GM19035 (cell line): ENCODE results near the gene PSORS1C1.
"Not testable (repeated sequence)": the region's sequence is repeated elsewhere in the genome, so short reads cannot be mapped to it uniquely, and the experiment has no call there.

Experiments
- ATAC-seq: cut with Tn5 transposase; IDR thresholded peaks from one replicate; pipeline ENCODE4 v1.9.1; 2021; ENCODE audit not compliant: unreplicated experiment

Gene PSORS1C1

GRCh38 chr6:31114541-31114878 lies at the start of gene PSORS1C1:
PSORS1C1 (plus strand) TSS chr6:31114800; CDS start chr6:31129633, 14,833 bp downstream.
- ATAC-seq: no peak

DNA sequence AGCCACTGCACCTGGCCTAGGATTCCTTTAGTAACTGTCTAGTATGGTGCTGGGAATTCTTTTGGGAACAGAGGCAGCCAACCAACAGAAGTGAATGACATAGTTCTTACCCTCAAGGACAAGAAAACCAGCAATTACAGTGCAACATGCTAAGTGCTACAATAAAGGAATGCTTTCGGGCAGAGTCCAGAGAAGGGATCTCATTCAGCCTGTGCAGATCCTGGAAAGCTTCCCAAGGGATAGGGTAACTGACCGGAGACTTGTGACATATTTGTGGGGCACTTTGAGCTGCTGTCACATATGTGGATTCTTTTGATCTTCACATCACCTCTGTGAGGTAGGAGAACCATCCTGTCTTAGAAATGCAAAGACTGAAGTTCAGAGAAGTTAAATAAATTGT lies 49.0 kb upstream of the PSORS1C1 start:
- ATAC-seq: no peak

DNA sequence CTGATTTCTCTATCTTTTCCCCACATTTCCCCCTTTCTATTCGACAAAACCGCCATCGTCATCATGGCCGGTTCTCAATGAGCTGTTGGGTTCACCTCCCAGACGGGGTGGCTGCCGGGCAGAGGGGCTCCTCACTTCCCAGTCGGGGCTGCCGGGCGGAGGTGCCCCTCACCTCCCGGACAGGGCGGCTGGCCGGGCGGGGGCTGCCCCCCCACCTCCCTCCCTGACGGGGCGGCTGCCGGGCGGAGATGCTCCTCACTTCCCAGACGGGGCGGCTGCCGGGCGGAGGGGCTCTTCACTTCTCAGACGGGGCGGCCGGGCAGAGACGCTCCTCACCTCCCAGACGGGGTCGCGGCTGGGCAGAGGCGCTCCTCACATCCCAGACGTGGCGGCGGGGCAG lies 47.6 kb upstream of the PSORS1C1 start:
- not testable (repeated sequence) for ATAC-seq

DNA sequence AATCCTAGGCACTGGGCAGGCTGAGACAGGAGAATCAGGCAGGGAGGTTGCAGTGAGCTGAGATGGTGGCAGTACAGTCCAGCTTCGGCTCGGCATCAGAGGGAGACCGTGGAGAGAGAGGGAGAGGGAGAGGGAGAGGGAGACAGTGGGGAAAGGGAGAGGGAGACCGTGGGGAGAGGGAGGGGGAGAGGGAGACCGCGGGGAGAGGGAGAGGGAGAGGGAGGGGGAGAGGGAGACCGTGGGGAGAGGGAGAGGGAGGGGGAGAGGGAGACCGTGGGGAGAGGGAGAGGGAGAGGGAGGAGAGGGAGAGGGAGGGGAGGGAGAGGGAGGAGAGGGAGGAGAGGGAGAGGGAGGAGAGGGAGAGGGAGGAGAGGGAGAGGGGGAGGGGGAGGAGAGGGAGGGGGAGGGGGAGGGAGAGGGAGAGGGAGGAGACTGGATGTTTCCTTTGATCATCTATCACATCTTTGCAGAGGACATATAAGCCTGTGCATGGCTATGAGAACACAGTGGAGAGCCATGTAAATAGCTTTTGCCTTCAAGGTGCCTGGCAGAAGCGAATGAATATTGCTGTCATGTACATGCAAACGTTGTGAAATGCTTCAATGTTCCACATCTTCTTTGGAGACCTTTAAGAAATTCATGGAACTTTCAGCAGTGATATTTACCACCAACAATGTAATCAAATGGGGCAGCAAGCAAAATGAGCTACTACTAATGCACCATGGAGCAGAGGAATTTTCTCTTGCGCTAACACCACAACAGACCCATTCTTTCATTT lies 46.5 kb upstream of the PSORS1C1 start:
- ATAC-seq: not testable (repeated sequence)

DNA sequence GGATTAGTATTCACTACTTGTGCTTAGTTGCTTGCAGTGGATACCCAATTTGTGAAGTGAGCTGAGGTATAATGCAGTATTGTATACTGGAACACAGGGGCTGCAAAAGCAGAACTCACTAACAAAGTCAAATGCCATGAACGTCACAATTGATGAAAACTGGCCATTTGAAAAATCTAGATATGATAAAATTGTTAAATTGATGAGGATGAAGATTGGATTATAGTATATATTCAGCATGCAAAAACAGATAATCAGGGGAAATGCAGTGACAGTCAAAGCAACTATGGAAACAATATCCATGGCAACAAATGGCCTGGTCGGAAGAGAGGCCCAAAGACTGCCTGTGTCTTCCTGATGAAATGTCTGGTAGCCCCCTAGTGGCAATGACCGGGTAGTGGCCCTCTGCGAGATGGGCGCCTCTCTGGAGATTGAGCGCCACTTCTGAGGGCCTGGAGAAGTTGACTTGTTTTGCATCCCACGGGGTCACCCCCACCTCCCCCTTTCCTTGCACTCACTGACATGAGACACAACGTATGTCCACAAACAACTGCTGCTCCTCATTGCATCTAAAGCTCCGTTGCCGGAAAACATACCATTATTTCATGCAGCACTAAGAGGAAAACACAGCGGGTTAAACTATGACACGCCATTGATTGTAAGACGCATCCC lies 45.8 kb upstream of the PSORS1C1 start:
- ATAC-seq: peak; percentile 76

GRCh38 chr6:31070711-31071197 lies 43.8 kb upstream of the PSORS1C1 start:
- ATAC-seq: no peak

DNA sequence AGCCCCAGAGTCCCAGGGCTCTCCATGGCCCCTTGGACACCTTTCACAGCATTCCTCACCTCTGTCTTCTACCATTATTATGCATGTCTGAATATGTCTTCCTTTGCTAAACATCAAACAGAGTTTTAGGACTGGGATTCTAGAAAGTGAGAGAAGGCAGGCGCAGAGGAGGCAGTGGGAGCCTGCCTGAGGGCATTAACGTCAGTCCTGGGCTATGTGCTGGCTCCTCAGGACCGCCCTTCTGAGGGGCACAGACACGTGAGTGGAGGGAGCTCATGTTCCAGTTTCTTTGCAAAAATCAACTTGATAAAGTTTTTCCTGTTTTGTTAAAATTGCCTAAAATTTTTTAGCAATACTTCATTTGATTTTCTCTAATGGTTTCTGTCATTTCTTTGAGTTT lies 40.2 kb upstream of the PSORS1C1 start:
- ATAC-seq: no peak

DNA sequence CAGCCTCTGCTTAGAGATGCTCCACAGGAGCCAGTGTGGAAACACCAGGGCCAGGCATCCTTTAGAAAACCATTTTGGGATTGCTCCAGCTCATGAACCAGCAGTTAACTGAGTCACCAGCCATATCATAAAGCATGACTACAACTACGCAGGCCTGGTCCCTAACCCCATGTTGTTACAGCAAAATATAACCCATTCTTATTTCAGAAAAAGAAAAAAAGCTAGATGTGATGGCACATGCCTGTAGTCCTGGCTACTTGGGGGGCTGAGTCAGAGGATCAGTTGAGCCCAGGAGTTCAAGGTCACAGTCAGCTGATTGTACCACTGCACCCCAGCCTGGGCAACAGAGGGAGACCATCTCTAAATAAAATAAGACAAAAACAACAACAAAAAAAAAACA lies 39.1 kb upstream of the PSORS1C1 start:
- no peak for ATAC-seq

GRCh38 chr6:31076611-31077010 lies 38.0 kb upstream of the PSORS1C1 start:
- no peak for ATAC-seq

DNA sequence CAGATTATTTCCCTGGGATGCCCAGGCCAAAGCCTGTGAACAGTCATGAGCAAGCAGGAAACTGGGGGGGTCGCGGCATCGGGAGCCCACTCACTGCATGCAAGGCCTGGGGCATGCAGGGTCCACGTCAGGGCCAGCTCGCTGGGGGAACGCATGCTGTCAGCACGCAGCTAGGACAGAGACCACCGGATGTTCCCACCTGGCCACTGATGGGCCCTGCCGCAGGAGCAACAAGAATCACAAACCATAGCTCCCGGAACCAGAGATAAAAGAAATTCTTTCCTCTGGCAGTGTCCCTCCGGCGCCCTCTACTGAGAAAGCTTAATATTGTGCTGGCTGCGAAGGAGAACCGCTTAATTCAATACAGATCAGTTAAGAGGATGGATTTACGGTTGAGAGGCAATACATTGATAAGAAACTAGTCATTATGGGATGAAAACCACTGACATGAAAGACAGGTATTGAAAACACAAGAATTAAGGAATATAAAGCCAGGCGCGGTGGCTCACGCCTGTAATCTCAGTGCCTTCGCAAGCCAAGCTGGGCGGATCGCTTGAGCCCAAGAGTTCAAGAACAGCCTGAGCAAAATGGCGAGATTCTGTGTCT lies 34.8 kb upstream of the PSORS1C1 start:
- no peak for ATAC-seq

DNA sequence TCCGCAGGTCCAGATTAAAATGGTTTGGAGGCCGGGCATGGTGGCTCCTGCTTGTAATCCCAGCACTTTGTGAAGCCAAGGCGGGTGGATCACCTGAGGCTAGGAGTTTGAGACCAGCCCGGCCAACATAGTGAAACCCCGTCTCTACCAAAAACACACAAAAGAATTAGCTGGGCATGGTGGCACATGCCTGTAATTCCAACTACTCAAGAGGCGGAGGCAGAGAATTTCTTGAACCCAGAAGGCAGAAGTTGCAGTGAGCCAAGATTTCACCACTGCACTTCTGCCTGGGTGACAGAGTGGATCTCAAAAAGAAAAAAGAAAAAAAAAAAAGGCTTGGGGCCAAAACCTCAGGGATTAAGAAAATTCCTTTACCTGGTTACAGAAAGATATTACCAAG lies 32.7 kb upstream of the PSORS1C1 start:
- ATAC-seq: no peak

- no peak for ATAC-seq
Observed at GRCh38 chr6:31083742-31084354, 30.8 kb upstream of the PSORS1C1 start.

DNA sequence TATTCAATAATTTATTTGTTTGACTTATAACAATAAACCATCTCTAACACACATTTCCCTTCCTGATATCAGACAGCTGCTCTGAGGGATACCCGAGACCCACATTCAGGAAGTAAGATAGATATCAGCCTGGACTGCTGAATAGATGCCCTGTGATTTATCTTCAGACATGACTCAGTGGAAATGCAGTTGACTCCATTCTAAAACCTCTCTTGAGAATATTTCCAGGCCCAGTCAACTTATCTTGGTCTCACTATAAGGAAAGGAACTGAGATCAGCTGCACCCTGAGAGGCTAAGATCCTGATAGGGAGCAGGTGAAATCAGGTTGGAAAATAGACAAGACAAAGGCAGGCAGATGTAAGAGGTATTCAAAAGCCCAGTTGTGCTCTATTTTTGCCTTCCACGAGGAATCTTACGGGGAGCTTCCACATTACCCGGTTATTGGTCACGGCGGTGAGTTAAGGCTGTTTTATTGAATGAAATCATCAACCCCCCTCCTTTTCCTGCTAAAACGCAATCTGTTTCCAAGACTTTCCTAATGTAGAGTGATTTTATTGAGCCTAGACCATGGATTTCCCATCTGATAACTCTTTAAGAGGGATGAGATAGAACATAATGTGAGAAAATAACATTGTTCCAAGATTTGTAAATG lies 27.7 kb upstream of the PSORS1C1 start:
- ATAC-seq: no peak

- peak; percentile 56 for ATAC-seq
Observed at GRCh38 chr6:31087494-31088089, 27.0 kb upstream of the PSORS1C1 start.

DNA sequence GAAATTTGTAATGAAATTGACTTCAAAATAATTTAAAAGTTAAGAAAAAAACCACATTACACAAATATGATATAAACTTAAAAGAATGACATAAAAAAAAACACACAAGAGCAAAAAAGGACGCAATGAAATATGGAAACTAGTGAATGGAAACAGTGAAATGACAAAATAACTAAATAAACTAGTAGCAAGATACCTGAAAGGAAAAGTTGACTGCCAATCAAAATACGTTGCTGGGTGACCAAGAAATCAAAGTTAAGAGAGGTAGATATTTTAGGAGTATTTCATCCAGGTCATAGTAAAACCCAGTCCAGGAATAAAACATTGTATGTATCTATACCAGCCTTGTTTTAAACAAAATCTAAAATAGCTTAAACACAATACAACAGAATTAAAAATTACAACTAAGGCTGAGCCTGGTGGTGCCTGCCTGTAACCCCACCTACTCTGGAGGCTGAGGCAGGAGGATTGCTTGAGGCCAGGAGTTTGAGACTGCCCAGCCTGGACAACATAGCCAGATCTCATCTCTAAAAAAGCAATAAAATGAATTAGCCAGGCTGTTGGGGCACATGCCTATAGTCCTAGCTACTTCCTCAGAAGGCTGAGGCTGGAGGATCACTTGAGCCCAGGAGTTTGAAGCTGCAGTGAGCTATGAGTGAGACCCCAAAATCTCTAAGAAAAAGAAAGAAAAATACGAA lies 24.2 kb upstream of the PSORS1C1 start:
- ATAC-seq: no peak

GRCh38 chr6:31090973-31091364 lies 23.6 kb upstream of the PSORS1C1 start:
- ATAC-seq: no peak

DNA sequence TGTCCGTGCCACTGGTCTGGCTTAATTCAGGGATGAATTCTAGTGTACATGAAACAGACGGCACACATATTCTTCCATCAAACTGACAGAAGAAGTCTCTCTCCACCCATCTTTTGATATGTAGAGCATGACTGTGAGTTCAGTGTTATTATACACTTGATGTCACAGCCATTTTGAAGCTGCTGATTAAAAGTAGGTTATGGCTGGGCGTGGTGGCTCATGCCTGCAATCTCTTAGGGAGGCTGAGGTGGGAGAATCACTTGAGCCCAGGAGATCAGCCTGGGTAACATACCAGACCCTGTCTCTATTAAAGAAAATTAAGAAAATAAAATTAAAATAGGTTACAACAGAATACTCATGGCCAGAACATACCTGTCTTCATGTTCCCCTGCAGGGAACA lies 22.9 kb upstream of the PSORS1C1 start:
- no peak for ATAC-seq

DNA sequence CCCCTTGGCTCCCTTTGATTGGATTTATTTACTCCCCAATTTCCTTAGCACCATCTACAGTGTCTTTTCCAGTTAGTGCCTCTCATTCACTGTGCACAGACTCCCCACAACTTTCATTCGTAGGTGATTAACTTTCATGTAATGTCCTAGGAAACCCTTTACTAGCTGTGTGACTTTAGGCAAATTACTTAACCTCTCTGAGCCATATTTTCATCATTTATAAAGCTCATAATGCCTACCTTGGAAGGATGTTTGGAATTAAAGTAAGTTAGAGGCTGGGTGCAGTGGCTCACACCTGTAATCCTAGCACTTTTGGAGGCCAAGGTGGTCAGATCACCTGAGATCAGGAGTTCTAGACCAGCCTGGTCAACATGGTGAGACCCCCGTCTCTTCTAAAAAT lies 22.4 kb upstream of the PSORS1C1 start:
- ATAC-seq: no peak

DNA sequence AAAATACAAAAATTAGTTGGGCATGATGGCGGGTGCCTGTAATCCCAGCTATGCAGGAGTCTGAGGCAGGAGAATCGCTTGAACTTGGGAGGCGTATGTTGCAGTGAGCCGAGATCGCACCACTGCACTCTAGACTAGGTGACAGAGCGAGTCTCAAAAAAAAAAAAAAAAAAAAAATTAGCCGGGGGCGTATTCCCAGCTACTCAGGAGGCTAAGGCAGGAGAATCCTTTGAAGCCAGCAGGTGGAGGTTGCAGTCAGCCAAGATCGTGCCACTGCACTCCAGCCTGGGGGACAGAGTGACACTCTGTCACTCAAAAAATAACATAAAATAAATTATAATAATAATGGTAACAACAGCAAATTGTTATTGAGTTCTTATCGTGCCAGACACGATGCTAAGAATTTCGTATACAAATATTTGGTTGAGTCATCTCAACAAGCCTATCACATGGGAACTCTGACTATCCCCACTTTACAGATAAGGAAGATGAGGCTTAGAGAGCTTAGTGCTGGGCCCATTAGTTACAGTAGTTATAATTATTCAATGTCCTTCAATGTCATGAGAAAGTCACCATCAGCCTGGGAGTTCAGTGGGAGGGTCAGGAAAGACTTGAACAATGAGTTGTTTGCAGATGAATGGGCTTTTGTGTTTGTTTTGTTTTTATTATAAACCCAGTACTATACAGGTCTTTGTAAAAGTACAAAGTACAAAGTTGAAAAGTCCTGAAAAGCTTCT lies 21.7 kb upstream of the PSORS1C1 start:
- ATAC-seq: no peak
